NCI-H1417 treated with DMSO at 0.1 percent for 48 hours (cell line): ENCODE measurements around the gene ADGRB2.
"Not testable (repeated sequence)": the region's sequence is repeated elsewhere in the genome, so short reads cannot be mapped to it uniquely, and the experiment has no call there.

Source experiments
- DNase-seq: peaks from one replicate; lab custom pipeline; 2025; lab: John Stamatoyannopoulos, UW

The ADGRB2 gene

DNA sequence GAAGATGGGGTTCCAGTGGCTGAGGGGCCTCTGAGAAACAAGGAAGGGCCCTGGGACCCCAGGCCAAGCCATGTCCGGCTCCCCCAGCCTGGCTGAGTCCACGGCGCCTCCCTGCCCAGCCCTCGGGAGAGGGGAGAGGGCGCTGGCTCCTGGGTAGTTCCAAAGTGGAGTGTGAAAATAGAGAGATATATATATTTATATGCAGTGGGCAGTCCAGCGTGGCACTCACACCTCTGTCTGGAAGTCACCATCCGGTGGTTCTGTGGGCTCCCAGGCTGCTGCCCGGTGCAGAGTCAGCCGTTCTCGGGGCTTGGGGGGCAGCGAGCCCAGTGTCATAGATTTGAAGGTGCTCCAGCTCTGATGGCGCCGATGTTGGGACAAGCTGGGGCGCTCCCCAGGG lies 36.9 kb downstream of the ADGRB2 start:
- no peak for DNase-seq

DNA sequence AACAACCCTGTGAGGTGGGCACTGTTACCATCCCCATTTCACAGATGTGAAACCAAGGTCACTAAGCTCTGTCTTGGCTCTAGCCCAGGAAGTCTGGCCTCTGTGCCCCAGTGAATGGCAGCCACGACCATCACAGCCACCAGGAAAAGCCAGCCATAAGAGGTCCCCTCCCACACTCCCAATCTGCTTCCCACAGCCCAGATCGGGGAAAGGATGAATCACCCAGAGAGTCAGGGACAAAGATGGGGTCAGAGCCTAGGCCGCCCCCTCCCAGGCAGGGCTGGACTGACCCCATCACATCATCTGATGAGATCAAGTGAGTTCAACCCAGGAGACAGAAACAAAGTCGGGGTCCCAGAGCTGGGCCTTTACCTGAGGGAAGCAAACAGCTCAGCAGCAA lies 37.4 kb downstream of the ADGRB2 start:
- DNase-seq = no peak

- DNase-seq = no peak
Measured at GRCh38 chr1:31725777-31726535, 38.2 kb downstream of the ADGRB2 start.

- no peak for DNase-seq
Measured at GRCh38 chr1:31725134-31725533, 39.0 kb downstream of the ADGRB2 start.

GRCh38 chr1:31723828-31724359 lies 40.2 kb downstream of the ADGRB2 start:
- no peak for DNase-seq

- no peak for DNase-seq
Measured at GRCh38 chr1:31718327-31718897, 45.7 kb downstream of the ADGRB2 start.

- DNase-seq = no peak
Measured at GRCh38 chr1:31717341-31717740, 46.8 kb downstream of the ADGRB2 start.

- no peak for DNase-seq
Measured at GRCh38 chr1:31715873-31716220, 48.3 kb downstream of the ADGRB2 start.

GRCh38 chr1:31715087-31715872 lies 48.9 kb downstream of the ADGRB2 start:
- no peak for DNase-seq

- DNase-seq = no peak
Measured at GRCh38 chr1:31714442-31715086, 49.6 kb downstream of the ADGRB2 start.

GRCh38 chr1:31712630-31713029 lies 51.5 kb downstream of the ADGRB2 start:
- DNase-seq = no peak

DNA sequence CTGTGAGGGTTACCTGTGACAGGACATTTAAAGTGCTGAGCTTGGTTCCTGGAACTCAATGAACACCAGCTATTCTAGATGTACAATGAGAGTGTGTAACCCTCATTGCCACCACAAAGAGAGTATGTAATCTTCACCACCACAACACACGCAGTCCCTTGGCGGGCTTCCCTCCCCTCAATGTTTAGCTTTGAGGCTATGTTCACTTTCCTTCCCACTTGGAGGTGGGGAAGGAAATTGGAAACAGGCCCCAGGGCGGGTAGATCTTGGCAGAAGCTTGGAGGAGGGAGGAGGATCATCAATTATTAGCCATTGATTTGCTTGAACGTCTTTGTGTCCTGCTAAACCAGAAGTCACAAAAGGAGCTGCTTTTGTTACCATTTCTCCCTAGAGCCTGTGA lies 52.1 kb downstream of the ADGRB2 start:
- no peak for DNase-seq

DNA sequence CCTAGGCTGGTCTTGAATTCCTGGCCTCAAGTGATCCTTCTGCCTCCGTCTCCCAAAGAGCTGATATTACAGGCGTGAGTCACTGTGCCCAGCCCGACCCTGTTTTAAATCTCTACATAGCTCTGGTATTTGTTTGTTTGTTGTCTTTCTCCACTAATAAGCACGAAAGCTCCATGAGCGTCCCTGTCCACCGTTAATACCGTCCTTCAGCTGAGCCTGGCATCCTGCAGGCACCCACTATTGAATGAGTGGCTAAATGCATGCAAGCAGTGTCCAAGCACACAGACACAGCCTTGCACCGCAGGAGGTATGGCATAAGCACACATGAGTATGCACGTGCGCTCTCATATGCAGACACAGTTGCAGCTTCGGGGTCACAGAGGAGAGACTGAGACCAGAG lies 55.8 kb downstream of the ADGRB2 start:
- DNase-seq = no peak

- no peak for DNase-seq
Measured at GRCh38 chr1:31707711-31708110, 56.4 kb downstream of the ADGRB2 start.

DNA sequence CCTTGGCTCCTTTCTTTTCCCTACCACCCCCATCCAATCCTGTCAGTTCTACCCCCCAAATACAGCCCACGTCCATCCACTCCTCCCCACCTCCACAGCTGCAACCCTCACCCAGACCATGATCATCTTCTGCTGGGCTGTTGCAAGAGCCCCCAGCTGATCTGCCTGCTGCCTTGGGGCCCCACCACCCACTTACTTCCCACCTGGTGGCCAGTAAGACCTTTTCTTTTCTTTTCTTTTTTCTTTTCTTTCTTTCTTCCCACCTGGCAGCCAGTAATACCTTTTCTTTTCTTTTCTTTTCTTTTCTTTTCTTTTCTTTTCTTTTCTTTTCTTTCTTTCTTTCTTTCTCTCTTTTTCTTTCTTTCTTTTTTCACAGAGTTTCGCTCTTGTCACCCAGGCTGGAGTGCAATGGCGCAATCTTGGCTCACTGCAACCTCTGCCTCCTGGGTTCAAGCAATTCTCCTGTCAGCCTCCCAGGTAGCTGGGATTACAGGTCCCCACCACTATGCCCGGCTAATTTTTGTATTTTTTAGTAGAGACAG lies 57.0 kb downstream of the ADGRB2 start:
- not testable (repeated sequence) for DNase-seq

GRCh38 chr1:31706384-31707058 lies 57.6 kb downstream of the ADGRB2 start:
- DNase-seq = no peak

DNA sequence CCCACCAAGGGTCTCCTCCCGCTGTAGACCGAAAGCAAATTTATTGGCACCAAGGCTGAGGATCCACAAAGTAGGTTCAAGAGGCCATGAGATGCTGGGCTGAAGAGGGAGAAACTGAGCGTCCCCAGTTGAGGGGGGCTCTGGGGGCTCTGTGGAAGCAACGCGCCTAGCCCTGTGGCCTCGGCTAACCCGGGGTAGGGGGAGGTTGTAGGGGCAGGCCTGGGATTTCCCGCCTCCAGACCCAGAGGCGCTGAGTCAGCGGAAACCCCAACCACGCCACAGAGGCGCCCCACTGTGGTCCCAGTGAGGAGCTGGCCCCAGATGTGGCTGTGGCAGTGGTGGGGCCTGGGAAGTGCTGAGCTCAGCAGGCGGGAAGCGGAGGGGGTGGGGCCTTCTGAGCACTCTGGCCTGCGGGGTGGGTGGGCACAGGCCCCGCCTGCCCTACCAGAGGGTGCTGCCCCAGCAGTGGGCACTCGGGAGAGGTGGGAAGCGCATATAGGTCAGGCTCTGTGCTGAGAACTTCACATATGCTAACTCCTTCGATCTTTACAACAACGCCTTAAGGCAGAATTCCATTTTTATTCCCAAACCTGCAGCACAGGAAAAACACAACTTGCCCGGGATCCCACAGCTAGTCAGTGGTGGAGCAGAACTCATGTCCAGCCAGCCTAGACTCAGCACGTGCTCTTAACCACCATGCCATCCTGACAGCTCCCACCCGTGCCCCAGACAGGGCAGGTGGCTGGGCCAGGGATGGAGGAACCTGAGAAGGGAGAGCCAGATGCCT lies 58.9 kb downstream of the ADGRB2 start:
- DNase-seq = no peak

DNA sequence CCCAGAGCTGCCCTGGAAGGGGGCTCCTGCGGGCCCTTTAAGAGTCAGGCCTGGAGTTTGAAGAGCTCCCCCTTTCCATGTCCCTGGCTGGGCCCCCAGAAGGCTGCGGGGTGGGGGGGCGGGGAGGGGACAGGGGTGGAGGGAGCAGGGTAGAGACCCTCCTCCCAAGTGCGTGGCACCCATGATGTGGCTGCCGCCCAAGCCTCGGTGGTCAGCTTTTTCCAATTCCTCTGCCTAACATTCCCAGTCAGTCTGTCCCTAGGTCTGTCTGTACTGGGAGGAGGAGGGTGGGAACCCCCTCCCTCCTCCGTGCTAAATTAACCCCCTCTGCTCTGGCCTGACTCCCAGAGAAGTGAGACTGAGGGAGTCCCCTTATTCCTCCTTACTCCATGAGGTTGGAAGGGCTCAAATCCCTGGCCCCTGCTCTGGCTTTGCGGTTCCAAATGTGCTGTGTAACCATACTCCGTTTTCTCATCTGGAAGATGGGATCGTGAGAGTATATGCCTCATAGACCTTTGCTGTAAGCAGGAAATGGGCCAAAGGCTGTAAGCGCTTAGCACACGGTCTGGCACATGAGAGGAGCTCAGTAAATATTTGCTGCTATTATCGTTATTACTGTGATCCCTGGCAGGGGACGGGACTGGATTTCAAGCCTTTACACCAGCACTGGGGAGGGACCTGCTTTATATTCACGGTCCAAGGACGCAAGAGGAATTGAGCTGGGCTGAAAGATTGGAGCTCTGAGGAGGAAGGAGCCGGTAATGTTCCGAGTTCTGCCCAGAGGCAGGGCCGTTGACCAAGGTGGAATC lies 59.7 kb downstream of the ADGRB2 start:
- peak; percentile 5 for DNase-seq

- DNase-seq = no peak
Measured at GRCh38 chr1:31703431-31704270, 60.5 kb downstream of the ADGRB2 start, which contains the start of gene COL16A1. Gene COL16A1 (minus strand): TSS chr1:31704017. CDS start chr1:31702193, 1,824 bp downstream.
